AG04449 (cell line): ENCODE results near the gene APOC3.

ENCODE experiments used
- CTCF ChIA-PET: fragments of 350-600 bp; formaldehyde crosslinking; extraction: SDS; loops from one replicate; lab custom pipeline; 2021; ENCODE audit warnings: antibody characterized with exemption; lab: Yijun Ruan, JAX
- POLR2A ChIA-PET: fragments of 400-600, 350-600 bp; formaldehyde crosslinking; extraction: SDS; loops from one replicate; lab custom pipeline; 2020; ENCODE audit warnings: antibody characterized with exemption, inconsistent platforms; lab: Yijun Ruan, JAX
- DNase-seq: peaks from one replicate; pipeline ENCODE4 v3.0.0-alpha.2; 2010; ENCODE audit warnings: low read depth, low spot score
- H3K4me3 ChIP-seq: 2 replicates; pipeline ENCODE4 v1.5.1; 2011; ENCODE audit warnings: low read depth, mild to moderate bottlenecking, control low read depth, low read length
- CTCF ChIP-seq: IDR thresholded peaks from one replicate; pipeline ENCODE4 v1.5.1; 2011; ENCODE audit warnings: mild to moderate bottlenecking, moderate library complexity, low read length, control low read depth, inconsistent platforms; ENCODE audit not compliant: insufficient read depth; ENCODE audit errors: missing control alignments

APOC3 gene

GRCh38 chr11:116876656-116877055 is 46.9 kb downstream of the APOC3 start:
- H3K4me3 ChIP-seq = no peak overlapping the region
- no peak for TF ChIP-seq CTCF
- DNase-seq = no peak
- ChIA-PET CTCF (interaction anchor here (0.8 to 3.0 kb wide), 6 partner anchors 11 to 230 kb away, joined by 3 to 20 read pairs (median 4); partner anchors contain the start of genes APOA5 and SIK3), POLR2A (interaction anchor here (0.5 kb wide), 1 partner anchor 10 kb away, joined by 3 read pairs; no protein-coding TSS in a partner anchor)

- no peak for DNase-seq
- CTCF ChIA-PET = interaction anchor here (0.6 to 6.0 kb wide), 39 partner anchors 9 to 348 kb away, joined by 3 to 105 read pairs (median 4); partner anchors contain the start of genes APOA5, APOC3, SIK3 and ZPR1
- POLR2A ChIA-PET = interaction anchor here (0.5 to 0.7 kb wide), 2 partner anchors 215 to 263 kb away, joined by 3 to 4 read pairs; no protein-coding TSS in a partner anchor
- peak; percentile 76 for TF ChIP-seq CTCF
- no peak overlapping the region for H3K4me3 ChIP-seq
Observed at GRCh38 chr11:116879800-116880625, 50.3 kb downstream of the APOC3 start.

- no peak for TF ChIP-seq CTCF
- no peak overlapping the region for H3K4me3 ChIP-seq
- no peak for DNase-seq
- CTCF ChIA-PET = interaction anchor here (0.6 to 6.0 kb wide), 14 partner anchors 9 to 226 kb away, joined by 3 to 105 read pairs (median 15); partner anchors contain the start of genes APOA5, SIK3 and ZPR1
- POLR2A ChIA-PET = no interaction called here
Observed at GRCh38 chr11:116881143-116881542, 51.4 kb downstream of the APOC3 start.

GRCh38 chr11:116882386-116882785 is 52.7 kb downstream of the APOC3 start:
- no peak for TF ChIP-seq CTCF
- POLR2A ChIA-PET = no interaction called here
- no peak overlapping the region for H3K4me3 ChIP-seq
- DNase-seq = no peak
- CTCF ChIA-PET = interaction anchor here (0.5 to 6.0 kb wide), 4 partner anchors 11 to 224 kb away, joined by 3 to 105 read pairs (median 47); partner anchors contain the start of gene SIK3
